K562 (cell line): ENCODE measurements around the gene OSBP2. TPM values are rescaled to one million over a fixed set of nuclear protein-coding genes. Genes with fewer than 3 reads are reported as not detected.

Experiments
- ATAC-seq: fragments of 200-7000 bp; cut with Tn5 transposase; 3 replicates; pipeline ENCODE4 v1.9.1; 2020; ENCODE audit warnings: moderate library complexity
- BruUV-seq: library from RNA; stranded (reverse); fragments of 400-500 nt; replicated peaks from 2 replicates; lab custom pipeline; 2021; lab: Mats Ljungman, UMichigan
- CTCF ChIA-PET: fragments of 300-600 bp; formaldehyde crosslinking; extraction: SDS; loops from one replicate; lab custom pipeline; 2021; ENCODE audit warnings: low intra/inter-chr PET ratio; lab: Yijun Ruan, JAX
- POLR2A ChIA-PET: fragments of 300-600, 350-650 bp; sonication (Branson Sonifier 250); formaldehyde crosslinking; extraction: SDS; loops from one replicate; lab custom pipeline; 2021; ENCODE audit warnings: antibody characterized with exemption, inconsistent platforms; lab: Yijun Ruan, JAX
- DNase-seq, 4 experiments: peaks; one replicate each; pipeline versions ENCODE4 v3.0.0 to v3.0.0-alpha.2; 2011 to 2018; ENCODE audit warnings: low spot score in 3 of 4, mixed read lengths in 3 of 4; ENCODE audit errors: extremely low read depth in 1 of 4
- FAIRE-seq: peaks from 2 replicates; lab custom pipeline; 2011; peaks lifted over from hg19 to GRCh38; lab: Jason Lieb, UNC
- H2AFZ ChIP-seq: 2 replicates; pipeline ENCODE4 v1.6.0; 2011; ENCODE audit warnings: low read depth, low read length, control low read depth, inconsistent platforms
- H3K27ac ChIP-seq: fragments of 200-600 bp; 3 replicates; pipeline ENCODE4 v1.8.0; 2011; ENCODE audit warnings: low read depth, mild to moderate bottlenecking, control low read depth, inconsistent platforms, low read length, moderate library complexity, mixed read lengths; ENCODE audit errors: extremely low read depth
- H3K27me3 ChIP-seq, 2 experiments: fragments of 300-600 bp in 1 of 2; 2 replicates in 1 of 2; 3 replicates in 1 of 2; pipeline versions ENCODE4 v1.6.0 to v1.8.0; 2011; ENCODE audit warnings: inconsistent platforms in 2 of 2, low read length in 2 of 2, mild to moderate bottlenecking in 1 of 2, mixed read lengths in 1 of 2, moderate library complexity in 1 of 2; ENCODE audit not compliant: control insufficient read depth in 2 of 2, insufficient read depth in 2 of 2
- H3K36me3 ChIP-seq: fragments of 300-600 bp; 3 replicates; pipeline ENCODE4 v1.8.0; 2011; ENCODE audit warnings: mild to moderate bottlenecking, low read length, inconsistent platforms; ENCODE audit not compliant: control insufficient read depth, insufficient read depth
- H3K4me1 ChIP-seq, 2 experiments: fragments of 200-600 bp in 1 of 2; replicated peaks in 1 of 2; 2 replicates in 1 of 2; 3 replicates in 1 of 2; pipeline versions ENCODE4 v1.5.1 to v1.8.0; 2011; ENCODE audit warnings: inconsistent platforms in 2 of 2, low read length in 2 of 2, mild to moderate bottlenecking in 1 of 2, mixed read lengths in 1 of 2, moderate library complexity in 1 of 2; ENCODE audit not compliant: control insufficient read depth in 2 of 2, insufficient read depth in 2 of 2
- H3K4me2 ChIP-seq: 2 replicates; pipeline ENCODE4 v1.6.1; 2011; ENCODE audit warnings: low read length, control low read depth, inconsistent platforms, mixed read lengths; ENCODE audit not compliant: insufficient read depth
- H3K4me3 ChIP-seq: fragments of 200-600 bp; sonication (generic), shearing (Covaris generic); 2 replicates; pipeline ENCODE4 v1.5.1; 2016; ENCODE audit warnings: control low read depth, inconsistent platforms
- H3K79me2 ChIP-seq: fragments of 200-600 bp; 3 replicates; pipeline ENCODE4 v1.8.0; 2011; ENCODE audit warnings: low read length, inconsistent platforms; ENCODE audit not compliant: control insufficient read depth, insufficient read depth
- H3K9ac ChIP-seq, 2 experiments: 2 replicates each; pipeline versions ENCODE4 v1.6.0 to v1.6.1; 2011; ENCODE audit warnings: low read depth in 2 of 2, low read length in 2 of 2, control low read depth in 1 of 2, inconsistent platforms in 1 of 2, mild to moderate bottlenecking in 1 of 2, mixed read lengths in 1 of 2; ENCODE audit not compliant: insufficient read depth in 1 of 2
- H3K9me1 ChIP-seq: one replicate; pipeline ENCODE4 v1.6.0; 2011; ENCODE audit warnings: inconsistent platforms, mild to moderate bottlenecking, low read length, moderate library complexity; ENCODE audit not compliant: control insufficient read depth, insufficient read depth
- H3K9me3 ChIP-seq: replicated peaks from 2 replicates; pipeline ENCODE4 v1.5.1; 2011; ENCODE audit warnings: low read depth, low read length, inconsistent platforms; ENCODE audit not compliant: control insufficient read depth, insufficient read depth
- H4K20me1 ChIP-seq: replicated peaks from 2 replicates; pipeline ENCODE4 v1.6.1; 2011; ENCODE audit warnings: low read length, inconsistent platforms, mixed read lengths; ENCODE audit not compliant: control insufficient read depth, insufficient read depth
- ELK3 ChIP-seq: fragments of 450-650 bp; formaldehyde crosslinking; IDR thresholded peaks from 2 replicates; pipeline ENCODE4 v1.4.0; 2020; ENCODE audit warnings: mild to moderate bottlenecking
- LEF1 ChIP-seq: fragments of 450-650 bp; IDR thresholded peaks from 2 replicates; pipeline ENCODE4 v1.6.1; 2016; ENCODE audit warnings: mild to moderate bottlenecking
- MITF ChIP-seq: IDR thresholded peaks from 2 replicates; pipeline ENCODE4 v1.6.1; 2014; ENCODE audit warnings: antibody characterized with exemption
- NCOA6 ChIP-seq: fragments of 450-650 bp; IDR thresholded peaks from 2 replicates; pipeline ENCODE4 v1.6.1; 2017; ENCODE audit warnings: mild to moderate bottlenecking
- RBM15 ChIP-seq: fragments of 200-400 bp; formaldehyde crosslinking; IDR thresholded peaks from 2 replicates; pipeline ENCODE4 v1.6.1; 2018; ENCODE audit warnings: mild to moderate bottlenecking, low read length, moderate library complexity; ENCODE audit not compliant: insufficient read depth
- RBM39 ChIP-seq: fragments of 200-400 bp; formaldehyde crosslinking; optimal IDR thresholded peaks from 2 replicates; pipeline ENCODE3; 2018; ENCODE audit warnings: low read depth, low read length
- SIN3B ChIP-seq: fragments of 450-650 bp; IDR thresholded peaks from 2 replicates; pipeline ENCODE4 v1.6.1; 2017; ENCODE audit warnings: low read depth, mild to moderate bottlenecking, moderate library complexity
- TSC22D4 ChIP-seq: fragments of 450-650 bp; IDR thresholded peaks from 2 replicates; pipeline ENCODE4 v1.6.1; 2016; ENCODE audit warnings: missing genetic modification characterization, missing biosample characterization, control low read depth
- WGBS: fragments of 100-300 bp; shearing (Covaris generic); methylation state at CpG from one replicate; pipeline ENCODE4 v1.1.6; 2016; ENCODE audit warnings: low coverage, mixed read lengths; ENCODE audit not compliant: insufficient coverage; ENCODE audit errors: missing lambda C conversion rate; 5-methylcytosine and 5-hydroxymethylcytosine counted together
- in situ Hi-C: fragments of 300-500 bp; cut with MboI; formaldehyde crosslinking; loops from 4 replicates; pipeline ENCODE4 v1.15.0; 2018; ENCODE audit warnings: inconsistent platforms, mixed read lengths
- intact Hi-C: fragments of 100-400 bp; cut with micrococcal nuclease; formaldehyde crosslinking; loops from 2 replicates; pipeline ENCODE4 v1.14.2; 2022
- polyA plus RNA-seq, 8 experiments: library from polyadenylated mRNA; depleted of rRNA in 4 of 8; stranded (reverse) in 5 of 8; unstranded in 3 of 8; fragments of >200 nt; fragmentation: Nextera tagmentation in 2 of 8; fragmentation: Illumina TruSeq in 1 of 8; extraction: Ambion mirVana in 2 of 8; extraction: Trizol in 1 of 8; gene quantifications; 2 replicates each; pipeline versions ENCODE4 v1.2.1 to v1.2.3, GENCODE V29; 2011 to 2014; ENCODE audit warnings: inconsistent platforms in 1 of 8, missing spikeins in 1 of 8
- total RNA-seq, 7 experiments: library from RNA; depleted of rRNA in 6 of 7; stranded (reverse); fragments of >200 nt in 6 of 7; fragmentation: Illumina TruSeq in 2 of 7; extraction: Trizol in 2 of 7; gene quantifications; 2 replicates each; pipeline versions ENCODE4 v1.2.1 to v1.2.3, GENCODE V29; 2011 to 2021; ENCODE audit warnings: low replicate concordance in 1 of 7

Gene OSBP2
- total and polyA plus RNA-seq, 9 of the 15 experiments (the other 6 are each of a cell fraction or from before 2014, with no cell fraction given): 0.52 to 29.5 (median 21.6) TPM

- no peaks in the 10 kb centered on the region for H3K9me1 ChIP-seq
- in situ Hi-C loops (no loop called here), intact Hi-C loops (no loop called here)
- H3K4me2 ChIP-seq: no peak overlapping the region
- no peak overlapping the region; the same call in 2 of the 3 replicates for H3K27ac ChIP-seq
- TF ChIP-seq LEF1 (no peak), MITF (no peak), RBM39 (no peak), SIN3B (no peak), RBM15 (no peak), NCOA6 (no peak), TSC22D4 (tag) (no peak), ELK3 (CRISPR knock-in tag) (no peak)
- peaks cover 37% of the 10 kb centered on the region for H3K79me2 ChIP-seq
- peaks cover 28 to 78% of the 10 kb centered on the region in 2 experiments for H3K4me1 ChIP-seq
- no peak for DNase-seq
- H3K9ac ChIP-seq: peak overlapping the region in 1 of 2 experiments; percentile 19; a peak in 1 of 4 replicates
- POLR2A ChIA-PET: no interaction called here
- CTCF ChIA-PET: no interaction called here
- no peak overlapping the region for H2AFZ ChIP-seq
- no peaks in the 10 kb centered on the region for H3K27me3 ChIP-seq
- no peak overlapping the region for H3K4me3 ChIP-seq
- 57% methylated on average over 1 of the region's 8 CpGs for WGBS
- no peak for FAIRE-seq
- BruUV-seq: no TSS peak
- H3K9me3 ChIP-seq: no peaks in the 10 kb centered on the region
- peaks cover 7% of the 10 kb centered on the region; the same call in 2 of the 3 replicates for H3K36me3 ChIP-seq
- ATAC-seq: no peak
- 0 out of 2 replicates have a peak, but pooled peaks cover 6% of the 10 kb centered on the region for H4K20me1 ChIP-seq
These were observed 185.5 kb downstream of the OSBP2 start for GRCh38 chr22:30880181-30880601.
